Endothelial cell of hepatic sinusoid (primary cell): Measurements from ENCODE around the gene CEP63.

ENCODE experiments used
- in situ Hi-C: cut with HindIII; loops from 2 replicates; pipeline ENCODE4 v1.10.0; 2017; ENCODE audit warnings: low sequenced_read_pairs

The CEP63 gene

DNA sequence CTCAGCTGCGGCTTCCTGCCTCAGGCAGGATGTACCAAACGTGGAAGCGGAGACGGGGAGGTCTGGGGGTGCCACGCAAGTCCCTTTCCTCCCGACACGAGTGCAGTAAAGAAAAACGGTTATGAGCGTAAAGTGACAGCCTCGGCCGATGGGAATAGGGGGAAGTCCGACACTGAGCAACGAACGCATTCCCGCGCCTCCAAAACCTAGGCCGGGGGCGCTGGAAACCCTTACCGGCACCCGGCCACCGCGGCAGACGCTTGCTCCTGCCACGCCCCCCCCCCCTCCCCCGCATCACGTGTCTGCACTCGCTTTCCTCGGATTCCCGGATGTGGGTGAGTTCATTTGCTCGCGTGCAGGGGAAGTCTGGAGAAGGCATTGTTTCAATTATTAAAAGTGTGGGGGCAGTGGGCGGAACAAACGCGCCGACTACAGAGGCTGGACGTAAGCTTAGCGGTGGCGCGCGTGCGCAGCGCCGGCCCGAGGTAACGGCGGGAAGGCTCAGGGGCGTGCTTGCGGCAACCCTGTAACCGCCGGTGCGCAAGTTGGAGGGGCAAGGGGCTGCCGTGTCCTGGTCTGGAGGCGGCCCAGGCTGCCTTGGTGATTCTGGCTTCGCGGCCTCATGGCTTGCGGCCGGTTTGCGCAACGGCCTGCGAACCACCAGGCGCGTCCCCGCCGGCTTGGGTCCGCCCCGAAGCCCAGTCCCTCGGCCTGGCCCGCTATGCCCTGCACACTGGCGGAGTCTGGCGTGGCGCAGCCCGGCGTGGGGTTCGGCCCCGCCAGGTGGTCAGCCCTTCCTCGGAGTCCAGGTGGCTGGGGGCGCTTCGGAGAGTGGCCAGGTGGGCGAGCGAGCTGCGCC is at the start of gene CEP63, which contains the start of gene ANAPC13:
CEP63 (plus strand) TSS at position 340 of the 859 bp plus-strand sequence. CDS start 9,264 bp downstream, outside the sequence.
ANAPC13 (minus strand) TSS at position 268 of the 859 bp plus-strand sequence. CDS start 3,081 bp downstream, outside the sequence.
- in situ Hi-C loops: no loop called here

DNA sequence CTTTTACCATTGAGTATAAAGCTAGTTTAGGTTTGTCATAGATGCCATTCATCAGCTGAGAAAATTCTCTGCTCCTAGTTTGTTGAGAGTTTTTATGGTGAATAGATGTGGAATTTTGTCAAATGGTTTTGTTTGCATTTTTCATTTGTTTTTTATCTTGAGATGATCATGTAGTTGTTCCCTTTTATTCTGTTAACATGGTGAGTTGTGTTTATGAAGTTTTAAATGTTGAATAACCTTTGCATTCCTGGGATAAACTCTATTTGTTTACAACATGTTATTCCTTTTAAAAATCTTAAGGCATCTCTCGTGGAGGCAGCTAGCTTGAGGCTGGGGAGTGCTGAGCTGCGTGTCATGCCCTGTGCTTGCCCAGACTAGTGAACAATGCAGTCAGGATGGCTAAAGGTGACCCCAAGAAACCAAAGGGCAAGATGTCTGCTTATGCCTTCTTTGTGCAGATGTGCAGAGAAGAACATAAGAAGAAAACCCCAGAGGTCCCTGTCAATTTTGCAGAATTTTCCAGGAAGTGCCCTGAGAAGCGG is 48.6 kb upstream of the CEP63 start:
- in situ Hi-C loops: no loop called here

- in situ Hi-C loops: no loop called here
These were observed 44.5 kb upstream of the CEP63 start for GRCh38 chr3:134441321-134441720.

DNA sequence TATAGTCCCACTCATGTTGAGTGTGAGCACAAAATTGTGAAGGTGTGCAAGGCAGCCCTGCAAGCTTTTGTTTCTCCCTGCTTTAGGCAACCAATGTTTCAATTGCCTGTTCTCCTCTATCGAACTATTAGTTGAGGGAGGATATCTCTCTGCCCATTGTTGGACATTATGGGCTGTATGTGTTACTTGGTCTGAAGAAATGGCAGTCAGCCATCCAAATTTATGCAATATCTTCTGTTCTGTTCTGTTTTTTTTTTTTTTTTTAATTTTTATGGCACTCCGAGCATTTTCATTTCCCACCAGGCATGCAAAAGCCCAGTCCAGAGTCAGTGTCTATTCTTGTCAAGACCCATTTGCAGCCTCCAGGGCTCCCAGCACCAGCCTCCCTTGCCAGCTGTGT is 44.0 kb upstream of the CEP63 start:
- in situ Hi-C loops: no loop called here

- in situ Hi-C loops: no loop called here
These were observed 40.8 kb upstream of the CEP63 start for GRCh38 chr3:134445095-134445494.

DNA sequence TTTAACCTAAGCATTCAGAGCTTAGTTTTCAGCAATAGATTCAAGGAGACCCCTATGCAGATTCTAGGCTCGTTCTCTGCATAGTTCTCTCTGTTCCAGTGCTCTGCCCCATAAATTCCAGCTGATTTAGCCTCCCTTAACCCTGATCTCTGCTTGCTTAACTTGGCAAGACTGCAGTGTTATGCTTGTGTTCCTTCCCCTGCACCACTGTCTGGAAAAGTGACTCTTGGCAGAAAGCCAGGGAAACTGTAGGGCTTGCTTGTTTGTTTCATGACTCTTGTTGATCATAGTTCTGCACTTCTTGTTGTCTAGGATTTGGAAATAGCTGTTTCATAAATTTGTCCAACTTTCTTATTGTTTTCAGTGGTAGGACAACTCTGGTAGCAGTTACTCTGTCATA is 40.2 kb upstream of the CEP63 start:
- in situ Hi-C loops: no loop called here

DNA sequence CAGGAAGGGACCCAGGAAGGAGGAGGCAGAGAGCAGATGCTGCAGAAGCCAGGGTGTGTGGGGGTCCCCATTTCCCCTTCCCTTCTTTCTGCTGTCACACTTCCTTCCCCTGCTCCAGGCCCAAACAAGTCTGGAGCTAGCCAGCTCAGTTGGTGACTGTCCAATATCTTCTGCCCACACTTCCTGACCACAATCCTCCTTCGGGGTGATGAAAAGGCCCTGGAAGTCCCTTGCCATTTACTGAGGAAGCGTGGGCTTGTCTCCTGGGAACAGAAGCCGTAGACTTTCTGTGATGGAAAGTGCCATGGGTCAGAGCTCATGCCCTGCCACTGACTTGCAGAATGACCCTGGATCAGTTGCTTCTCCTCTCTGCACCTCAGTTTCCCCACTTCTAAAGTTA is 39.1 kb upstream of the CEP63 start:
- in situ Hi-C loops: no loop called here

- in situ Hi-C loops: no loop called here
These were observed 38.5 kb upstream of the CEP63 start for GRCh38 chr3:134447351-134447750.

- in situ Hi-C loops: no loop called here
These were observed 37.2 kb upstream of the CEP63 start for GRCh38 chr3:134448664-134449063.

- in situ Hi-C loops: no loop called here
These were observed 36.6 kb upstream of the CEP63 start for GRCh38 chr3:134449277-134449676.

GRCh38 chr3:134449951-134450350 is 35.9 kb upstream of the CEP63 start:
- in situ Hi-C loops: no loop called here

GRCh38 chr3:134453631-134454030 is 32.2 kb upstream of the CEP63 start:
- in situ Hi-C loops: no loop called here

DNA sequence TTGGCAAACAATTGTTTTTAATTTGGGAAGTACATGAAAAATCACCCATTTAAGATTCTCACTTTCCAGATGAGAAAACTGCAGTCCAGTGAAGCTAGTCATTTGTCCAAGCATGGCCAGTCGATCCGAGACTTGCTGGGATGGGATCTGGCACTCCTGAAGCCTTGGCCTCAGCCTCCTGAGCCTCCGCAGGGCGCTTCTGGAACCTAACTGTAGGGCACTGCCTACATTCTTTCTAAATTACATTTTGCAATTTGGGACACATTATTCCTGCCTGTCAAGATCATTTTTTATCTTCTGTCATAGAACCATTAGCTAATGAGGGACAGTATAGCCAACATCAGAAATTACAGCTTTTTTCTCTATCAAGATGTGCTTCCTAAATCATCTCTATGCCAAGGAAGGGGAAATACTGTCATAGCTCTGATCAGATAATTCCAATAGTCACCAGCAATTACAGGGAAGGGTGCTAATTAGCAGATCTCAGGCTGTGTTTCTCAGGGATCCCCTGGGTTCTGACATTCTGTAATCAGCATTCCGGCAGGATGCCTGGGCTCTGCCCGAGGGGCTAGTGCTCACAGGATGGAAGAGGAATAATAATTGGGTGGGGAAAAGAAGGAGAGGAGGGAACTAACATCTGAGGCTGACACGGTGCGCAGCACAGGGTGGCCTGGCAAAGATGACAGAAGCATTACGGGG is 28.3 kb upstream of the CEP63 start:
- in situ Hi-C loops: no loop called here

DNA sequence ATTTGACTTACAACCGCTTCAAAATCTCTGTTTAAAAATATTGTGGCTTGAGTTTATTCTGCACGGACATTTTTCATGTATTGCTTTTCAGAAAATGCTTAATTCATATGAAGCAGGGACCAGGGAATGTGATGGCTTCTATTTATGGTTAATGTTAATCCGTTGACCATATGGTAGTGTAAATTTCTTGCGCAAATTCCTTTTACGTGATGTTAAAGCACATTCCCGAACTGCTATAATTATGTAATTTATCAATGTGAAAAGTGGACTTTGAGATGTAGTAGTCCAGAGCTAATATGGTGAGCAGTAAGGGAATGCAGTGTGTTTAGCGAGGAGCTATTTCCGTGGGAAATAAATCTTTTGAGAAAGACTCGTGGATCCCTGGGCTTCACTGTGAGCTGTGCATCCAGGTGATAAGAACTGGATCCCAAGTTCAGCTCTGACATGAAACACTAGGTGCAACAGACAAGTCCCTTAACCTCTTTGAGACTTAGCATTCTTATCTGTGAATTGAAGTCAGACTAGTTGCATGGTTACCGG is 27.4 kb upstream of the CEP63 start:
- in situ Hi-C loops: no loop called here

DNA sequence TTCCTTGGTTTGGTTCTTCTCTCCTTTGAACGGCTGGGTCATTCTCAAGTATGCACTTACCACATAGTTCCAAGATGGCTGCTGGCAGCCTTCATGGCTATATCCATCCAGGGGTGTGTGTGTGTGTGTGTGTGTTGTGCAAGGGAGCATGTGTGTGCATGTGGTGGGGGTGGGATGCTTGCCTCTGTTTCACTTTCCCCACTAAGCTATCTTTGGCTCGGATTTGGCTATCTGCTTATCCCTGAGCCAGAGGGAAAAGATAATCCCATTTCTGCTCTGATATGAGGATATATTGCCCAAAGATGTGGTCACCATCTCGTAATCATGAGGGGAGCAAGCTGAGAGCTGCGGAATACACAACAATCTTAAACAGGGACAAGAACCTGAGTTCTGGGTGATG is 26.3 kb upstream of the CEP63 start:
- in situ Hi-C loops: no loop called here

DNA sequence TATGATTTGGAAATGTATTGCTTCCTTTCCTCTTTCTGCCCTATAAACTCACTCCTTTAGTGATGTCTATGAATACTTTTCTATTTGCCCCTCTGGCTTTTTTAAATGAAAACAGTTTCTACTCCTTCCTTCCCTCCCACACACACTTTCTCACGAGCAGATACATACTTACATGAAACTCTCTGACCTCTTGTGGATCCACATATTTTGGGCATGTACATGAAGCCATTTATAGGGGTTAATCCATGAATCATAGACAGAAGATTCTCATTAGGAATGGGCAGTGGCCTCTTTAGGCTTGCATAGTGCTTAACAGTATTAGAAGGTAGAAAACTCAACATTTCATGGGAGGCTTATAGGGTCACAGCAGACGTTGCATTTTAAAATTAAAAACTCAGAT is 24.9 kb upstream of the CEP63 start:
- in situ Hi-C loops: no loop called here

GRCh38 chr3:134462331-134462941 is 23.4 kb upstream of the CEP63 start:
- in situ Hi-C loops: no loop called here

DNA sequence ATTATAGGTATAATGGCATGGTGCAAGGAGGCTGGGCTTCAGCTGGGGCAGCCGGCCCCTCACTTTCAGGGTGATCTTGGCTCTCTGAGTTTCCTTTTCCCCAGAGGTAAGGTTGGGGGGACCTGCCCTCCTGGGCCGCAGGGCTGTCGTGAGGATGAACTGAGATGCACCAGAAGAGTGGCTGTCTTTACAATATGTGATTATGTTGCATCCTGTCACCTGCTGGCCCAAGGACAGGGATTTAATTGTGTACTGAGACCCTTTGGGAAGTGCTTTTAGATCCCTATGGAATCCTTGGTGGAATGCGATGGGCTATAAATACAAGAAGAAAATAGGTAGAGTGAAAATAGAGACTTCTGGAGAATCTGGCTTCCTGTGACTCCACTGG is 22.2 kb upstream of the CEP63 start:
- in situ Hi-C loops: no loop called here

GRCh38 chr3:134464064-134464688 is 21.7 kb upstream of the CEP63 start:
- in situ Hi-C loops: no loop called here

- in situ Hi-C loops: no loop called here
These were observed 21.0 kb upstream of the CEP63 start for GRCh38 chr3:134464689-134465365.
